Caco-2 (cell line): Measurements from ENCODE around the gene SMAD1. TPM values are rescaled to one million over a fixed set of nuclear protein-coding genes. Genes with fewer than 3 reads are reported as not detected.

ENCODE experiments used
- BruUV-seq: library from RNA; stranded (reverse); fragments of 400-500 nt; replicated peaks from 2 replicates; lab custom pipeline; 2021; lab: Mats Ljungman, UMichigan
- CTCF ChIA-PET: fragments of 300-600 bp; sonication (Branson Sonifier 250); formaldehyde crosslinking; loops from one replicate; lab custom pipeline; 2022; ENCODE audit warnings: antibody characterized with exemption; lab: Charles Lee
- POLR2A ChIA-PET: fragments of 300-600 bp; sonication (Branson Sonifier 250); formaldehyde crosslinking; loops from one replicate; lab custom pipeline; 2022; ENCODE audit warnings: antibody characterized with exemption; lab: Charles Lee
- DNase-seq, 2 experiments: peaks; one replicate each; pipeline versions ENCODE4 v3.0.0 to v3.0.0-alpha.2; 2020 to 2022
- H3K27me3 ChIP-seq: replicated peaks from 2 replicates; pipeline ENCODE4 v1.6.0; 2011; ENCODE audit warnings: low read length; ENCODE audit not compliant: control insufficient read depth, insufficient read depth
- H3K36me3 ChIP-seq: 2 replicates; pipeline ENCODE4 v1.5.1; 2011; ENCODE audit warnings: low read length; ENCODE audit not compliant: control insufficient read depth, insufficient read depth
- H3K4me1 ChIP-seq: fragments of 250-450 bp; sonication (Bioruptor Pico); 2 replicates; pipeline ENCODE4 v1.5.1; 2020; ENCODE audit warnings: mild to moderate bottlenecking
- H3K4me3 ChIP-seq: 2 replicates; pipeline ENCODE4 v1.5.1; 2011; ENCODE audit warnings: low read depth, mild to moderate bottlenecking, control low read depth, low read length
- H3K9me3 ChIP-seq: fragments of 250-450 bp; sonication (Bioruptor Pico); 2 replicates; pipeline ENCODE4 v1.5.1; 2020; ENCODE audit warnings: mild to moderate bottlenecking, moderate library complexity
- H3K27ac Mint-ChIP-seq: one replicate; pipeline ENCODE4 v1.8.0; 2022; ENCODE audit warnings: mixed read lengths; ENCODE audit not compliant: unreplicated experiment
- H3K27me3 Mint-ChIP-seq: one replicate; pipeline ENCODE4 v1.8.0; 2022; ENCODE audit warnings: mixed read lengths; ENCODE audit not compliant: insufficient read depth, unreplicated experiment
- H3K36me3 Mint-ChIP-seq: one replicate; pipeline ENCODE4 v1.8.0; 2022; ENCODE audit warnings: mild to moderate bottlenecking, mixed read lengths; ENCODE audit not compliant: insufficient read depth, unreplicated experiment
- H3K4me1 Mint-ChIP-seq: one replicate; pipeline ENCODE4 v1.8.0; 2022; ENCODE audit warnings: low read depth, mixed read lengths; ENCODE audit not compliant: unreplicated experiment
- H3K4me3 Mint-ChIP-seq: one replicate; pipeline ENCODE4 v1.8.0; 2022; ENCODE audit warnings: mild to moderate bottlenecking, moderate library complexity, mixed read lengths; ENCODE audit not compliant: unreplicated experiment
- H3K9me3 Mint-ChIP-seq: one replicate; pipeline ENCODE4 v1.8.0; 2022; ENCODE audit warnings: mixed read lengths; ENCODE audit not compliant: unreplicated experiment
- intact Hi-C: fragments of 100-400 bp; cut with micrococcal nuclease; formaldehyde crosslinking; loops from one replicate; pipeline ENCODE4 v1.10.0; 2022; ENCODE audit not compliant: unreplicated experiment
- total RNA-seq: library from RNA; stranded (reverse); gene quantifications from 2 replicates; pipeline ENCODE4 v1.2.3, GENCODE V29; 2022
- TF ChIP-seq, protein P1 (sequence below), 2 experiments: fragments of 200-600 bp in 1 of 2; IDR thresholded peaks; 1 replicate in 1 of 2; 2 replicates in 1 of 2; pipeline versions ENCODE4 v1.5.1 to v1.8.0; 2011 to 2022; ENCODE audit warnings: antibody characterized with exemption in 1 of 2, control low read depth in 1 of 2, inconsistent platforms in 1 of 2, low read depth in 1 of 2, low read length in 1 of 2, mild to moderate bottlenecking in 1 of 2, moderate library complexity in 1 of 2; ENCODE audit not compliant: insufficient read depth in 1 of 2, severe bottlenecking in 1 of 2, unreplicated experiment in 1 of 2

Gene SMAD1
- total RNA-seq, 1 experiment from 2014 or later: 4.9 TPM

DNA sequence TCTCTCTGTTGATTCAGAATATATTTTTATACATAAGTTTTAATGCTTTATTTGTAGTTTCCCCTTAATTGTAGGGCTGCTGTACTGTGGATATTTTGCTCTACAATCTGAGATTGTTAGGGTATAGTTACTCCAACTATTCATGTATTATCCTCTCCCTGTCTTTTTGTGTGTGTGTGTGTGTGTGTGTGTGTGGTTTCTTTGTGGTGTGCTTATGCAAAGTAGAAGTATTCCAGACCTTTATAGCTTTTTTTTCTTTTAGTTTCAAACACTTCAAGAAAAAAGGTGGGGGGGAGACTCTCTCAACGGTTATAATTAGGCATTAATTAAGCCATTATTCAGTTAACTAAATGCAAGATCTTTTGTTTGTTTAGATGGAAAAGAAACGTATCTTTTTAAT is 6.7 kb downstream of the SMAD1 start:
- Mint-ChIP-seq H3K27ac (no peak overlapping the region), H3K4me3 (no peak overlapping the region), H3K27me3 (no peaks in the 10 kb centered on the region), H3K9me3 (no peaks in the 10 kb centered on the region), H3K4me1 (no peaks in the 10 kb centered on the region), H3K36me3 (no peaks in the 10 kb centered on the region)
- H3K4me3 ChIP-seq: no peak overlapping the region
- BruUV-seq: no TSS peak
- ChIA-PET POLR2A (no interaction called here), CTCF (no interaction called here)
- DNase-seq: no peak
- H3K27me3 ChIP-seq: no peaks in the 10 kb centered on the region
- no peaks in the 10 kb centered on the region for H3K36me3 ChIP-seq
- intact Hi-C loops: loop anchor here (10.0 kb wide), 1 partner anchor 126 kb away; the partner anchor contains the start of gene MMAA
- no peaks in the 10 kb centered on the region for H3K4me1 ChIP-seq
- H3K9me3 ChIP-seq: no peaks in the 10 kb centered on the region
- TF ChIP-seq, protein P1, sequence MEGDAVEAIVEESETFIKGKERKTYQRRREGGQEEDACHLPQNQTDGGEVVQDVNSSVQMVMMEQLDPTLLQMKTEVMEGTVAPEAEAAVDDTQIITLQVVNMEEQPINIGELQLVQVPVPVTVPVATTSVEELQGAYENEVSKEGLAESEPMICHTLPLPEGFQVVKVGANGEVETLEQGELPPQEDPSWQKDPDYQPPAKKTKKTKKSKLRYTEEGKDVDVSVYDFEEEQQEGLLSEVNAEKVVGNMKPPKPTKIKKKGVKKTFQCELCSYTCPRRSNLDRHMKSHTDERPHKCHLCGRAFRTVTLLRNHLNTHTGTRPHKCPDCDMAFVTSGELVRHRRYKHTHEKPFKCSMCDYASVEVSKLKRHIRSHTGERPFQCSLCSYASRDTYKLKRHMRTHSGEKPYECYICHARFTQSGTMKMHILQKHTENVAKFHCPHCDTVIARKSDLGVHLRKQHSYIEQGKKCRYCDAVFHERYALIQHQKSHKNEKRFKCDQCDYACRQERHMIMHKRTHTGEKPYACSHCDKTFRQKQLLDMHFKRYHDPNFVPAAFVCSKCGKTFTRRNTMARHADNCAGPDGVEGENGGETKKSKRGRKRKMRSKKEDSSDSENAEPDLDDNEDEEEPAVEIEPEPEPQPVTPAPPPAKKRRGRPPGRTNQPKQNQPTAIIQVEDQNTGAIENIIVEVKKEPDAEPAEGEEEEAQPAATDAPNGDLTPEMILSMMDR (IDR thresholded peaks at IDR 0.05; ENCODE audit: insufficient read depth in 1 of 2, low read depth in 1 of 2, low read length in 1 of 2, severe bottlenecking in 1 of 2, unreplicated experiment in 1 of 2): no peak

DNA sequence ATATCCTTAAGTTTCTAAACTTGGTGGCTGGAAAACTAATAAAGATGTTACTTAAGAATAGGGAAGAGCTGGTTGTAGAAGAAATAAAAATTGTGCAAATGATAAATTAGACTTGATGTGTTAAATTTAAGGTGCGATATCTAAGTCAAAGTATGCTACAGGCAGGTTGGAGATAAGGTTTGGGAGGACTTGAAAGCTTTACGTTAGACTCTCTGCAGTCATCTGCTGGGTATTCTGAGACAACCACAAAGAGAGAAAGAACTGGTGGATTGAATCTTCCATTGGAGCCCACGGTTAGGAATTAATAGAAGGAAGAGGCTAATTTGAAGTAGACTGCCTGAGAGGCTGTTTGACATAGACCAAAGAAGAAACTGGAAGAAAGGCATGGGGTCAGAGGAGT is 7.9 kb downstream of the SMAD1 start:
- ChIA-PET POLR2A (no interaction called here), CTCF (no interaction called here)
- intact Hi-C loops: loop anchor here (10.0 kb wide), 1 partner anchor 125 kb away; the partner anchor contains the start of gene MMAA
- Histone ChIP-seq H3K27me3 (no peaks in the 10 kb centered on the region), H3K4me1 (no peaks in the 10 kb centered on the region), H3K9me3 (no peaks in the 10 kb centered on the region), H3K4me3 (no peak overlapping the region), H3K36me3 (no peaks in the 10 kb centered on the region)
- Mint-ChIP-seq H3K27me3 (no peaks in the 10 kb centered on the region), H3K9me3 (no peaks in the 10 kb centered on the region), H3K4me3 (no peak overlapping the region), H3K27ac (no peak overlapping the region), H3K36me3 (no peaks in the 10 kb centered on the region), H3K4me1 (no peaks in the 10 kb centered on the region)
- BruUV-seq: no TSS peak
- TF ChIP-seq, protein P1 (IDR thresholded peaks at IDR 0.05; ENCODE audit: insufficient read depth in 1 of 2, low read depth in 1 of 2, low read length in 1 of 2, severe bottlenecking in 1 of 2, unreplicated experiment in 1 of 2): no peak
- no peak for DNase-seq

DNA sequence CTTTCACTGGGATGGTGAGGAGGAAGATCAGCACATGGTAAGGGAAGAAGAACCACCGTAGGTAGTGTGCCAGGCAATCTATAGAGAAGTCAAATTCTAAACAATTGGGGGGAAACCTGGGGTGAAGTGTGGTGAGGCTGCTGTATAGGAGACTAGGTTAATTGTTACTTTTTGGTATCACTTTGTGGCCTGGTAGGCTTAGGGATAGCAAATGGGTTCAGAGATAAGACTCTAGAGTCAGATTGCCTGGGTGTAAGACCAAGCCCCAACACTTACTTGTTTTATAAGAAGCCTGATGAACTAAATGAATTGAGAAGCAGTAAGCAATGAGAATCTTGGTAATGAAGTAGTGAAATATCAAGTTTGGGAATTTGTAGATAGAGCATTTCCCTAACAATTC is 8.7 kb downstream of the SMAD1 start:
- no peaks in the 10 kb centered on the region for H3K9me3 Mint-ChIP-seq
- H3K36me3 ChIP-seq: no peaks in the 10 kb centered on the region
- H3K27me3 ChIP-seq: no peaks in the 10 kb centered on the region
- TF ChIP-seq, protein P1 (IDR thresholded peaks at IDR 0.05; ENCODE audit: insufficient read depth in 1 of 2, low read depth in 1 of 2, low read length in 1 of 2, severe bottlenecking in 1 of 2, unreplicated experiment in 1 of 2): no peak
- no peaks in the 10 kb centered on the region for H3K9me3 ChIP-seq
- H3K4me3 ChIP-seq: no peak overlapping the region
- CTCF ChIA-PET: no interaction called here
- no TSS peak for BruUV-seq
- no peaks in the 10 kb centered on the region for H3K27me3 Mint-ChIP-seq
- POLR2A ChIA-PET: no interaction called here
- no peak for DNase-seq
- no peaks in the 10 kb centered on the region for H3K4me1 Mint-ChIP-seq
- H3K36me3 Mint-ChIP-seq: peaks cover 5% of the 10 kb centered on the region
- no peaks in the 10 kb centered on the region for H3K4me1 ChIP-seq
- no peak overlapping the region for H3K27ac Mint-ChIP-seq
- intact Hi-C loops: no loop called here
- H3K4me3 Mint-ChIP-seq: no peak overlapping the region
